Stimulated activated naive CD8-positive, alpha-beta T cell treated with anti-CD3 and anti-CD28 coated beads, Interleukin-15, Interleukin-2, amounts not matched to agents 100 U/mL and 50 U/mL, for 24 hours (primary cell): Measurements from ENCODE around the gene WDR18.

Experiments used
- ATAC-seq: fragments of 150-1000 bp; cut with Tn5 transposase; one replicate; pipeline ENCODE4 v1.10.0; 2021
- DNase-seq: peaks from one replicate; pipeline ENCODE4 v3.0.0; 2021

WDR18 gene

DNA sequence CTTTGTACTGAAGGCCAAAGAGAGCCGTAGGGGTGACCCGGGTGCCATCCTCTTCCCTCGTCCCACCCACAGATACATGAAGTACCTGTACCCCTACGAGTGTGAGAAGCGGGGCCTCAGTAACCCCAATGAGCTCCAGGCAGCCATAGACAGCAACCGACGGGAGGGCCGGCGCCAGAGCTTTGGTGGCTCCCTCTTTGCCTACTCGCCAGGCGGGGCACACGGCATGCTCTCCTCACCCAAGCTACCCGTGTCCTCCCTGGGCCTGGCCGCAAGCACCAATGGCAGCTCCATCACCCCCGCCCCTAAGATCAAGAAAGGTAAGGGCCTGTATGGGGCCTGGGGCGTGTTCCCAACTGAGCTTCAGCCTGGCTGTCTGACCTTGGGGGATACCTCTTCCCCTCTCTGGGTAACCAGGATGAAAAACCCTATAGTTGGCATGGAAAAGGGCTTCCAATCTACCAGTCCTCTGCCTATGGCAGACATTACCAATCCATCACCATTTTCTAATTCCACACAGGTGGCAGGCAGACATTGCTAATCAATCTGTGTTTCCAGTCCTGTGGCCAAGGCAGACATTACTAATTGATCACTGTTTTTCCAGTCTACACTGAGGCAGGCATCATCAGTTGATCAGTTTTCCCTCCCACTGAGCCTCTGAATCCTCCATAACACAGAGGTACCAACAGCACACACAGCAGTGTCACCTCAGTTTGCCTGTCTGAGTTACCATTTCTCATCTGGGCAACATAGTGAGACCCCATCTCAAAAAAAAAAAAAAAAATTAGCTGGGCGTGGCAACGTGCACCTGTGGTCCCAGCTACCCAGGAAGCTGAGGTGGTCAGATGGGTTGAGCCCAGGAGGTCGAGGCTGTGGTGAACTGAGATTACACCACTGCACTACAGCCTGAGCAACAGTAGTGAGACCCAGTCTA, 19.1 kb upstream of the WDR18 start:
- no peak for DNase-seq

DNA sequence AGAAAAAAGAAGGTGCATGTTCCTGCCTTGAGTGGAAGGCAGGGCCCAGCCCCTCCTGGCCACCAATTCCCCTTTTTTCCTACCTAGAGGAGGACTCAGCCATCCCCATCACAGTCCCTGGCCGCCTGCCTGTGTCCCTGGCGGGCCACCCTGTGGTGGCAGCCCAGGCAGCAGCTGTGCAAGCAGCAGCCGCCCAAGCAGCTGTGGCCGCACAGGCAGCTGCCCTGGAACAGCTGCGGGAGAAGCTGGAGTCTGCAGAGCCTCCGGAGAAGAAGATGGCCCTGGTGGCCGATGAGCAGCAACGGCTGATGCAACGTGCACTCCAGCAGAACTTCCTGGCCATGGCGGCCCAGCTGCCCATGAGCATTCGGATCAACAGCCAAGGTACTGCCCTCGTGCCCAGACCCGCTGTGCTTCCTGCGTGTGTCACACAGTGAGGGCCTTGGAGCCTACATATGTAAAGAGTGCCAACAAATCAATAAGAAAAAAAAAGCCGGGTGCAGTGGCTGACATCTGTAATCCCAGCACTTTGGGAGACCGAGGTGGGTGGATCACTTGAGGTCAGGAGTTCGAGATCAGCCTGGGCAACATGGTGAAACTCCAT, 17.6 kb upstream of the WDR18 start:
- ATAC-seq (no peak), DNase-seq (no peak)

More for the DNA sequence above, 19.1 kb upstream of the WDR18 start:
- ATAC-seq: no peak

DNA sequence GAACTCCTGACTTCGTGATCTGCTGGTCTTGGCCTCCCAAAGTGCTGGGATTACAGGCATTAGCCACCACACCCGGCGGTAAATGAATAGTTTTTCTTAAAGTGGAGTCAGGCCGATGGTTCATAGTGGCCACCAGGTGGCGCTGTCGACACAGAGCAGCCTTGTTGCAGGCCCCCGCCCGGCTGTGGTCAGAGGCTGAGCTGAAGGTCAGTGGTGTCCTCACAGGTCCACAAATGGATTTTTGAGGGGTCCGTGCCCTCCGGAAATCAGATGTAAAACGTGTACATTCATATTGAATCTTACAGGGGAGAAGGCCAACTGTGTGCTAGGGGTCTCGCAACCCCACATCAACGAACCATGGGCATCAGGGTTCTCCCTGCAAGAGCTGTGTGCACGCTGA, 13.4 kb upstream of the WDR18 start:
- DNase-seq: no peak
- no peak for ATAC-seq

DNA sequence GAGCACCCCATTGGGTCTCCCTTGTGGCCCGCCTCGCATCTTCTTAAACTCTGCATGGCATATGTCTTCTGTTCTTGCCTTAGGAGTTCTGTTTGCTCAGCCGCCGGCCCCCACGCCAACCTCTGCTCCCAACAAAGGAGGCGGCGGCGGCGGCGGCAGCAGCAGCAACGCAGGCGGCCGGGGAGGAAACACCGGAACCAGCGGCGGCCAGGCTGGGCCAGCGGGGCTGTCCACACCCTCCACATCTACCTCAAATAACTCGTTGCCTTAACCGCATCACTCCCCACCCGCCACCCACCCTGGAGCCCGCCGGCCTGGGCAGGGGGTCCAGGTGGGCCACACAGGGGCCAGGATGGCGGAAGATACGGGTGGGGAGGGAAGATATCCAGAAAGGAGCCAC, 12.3 kb upstream of the WDR18 start:
- no peak for ATAC-seq

DNA sequence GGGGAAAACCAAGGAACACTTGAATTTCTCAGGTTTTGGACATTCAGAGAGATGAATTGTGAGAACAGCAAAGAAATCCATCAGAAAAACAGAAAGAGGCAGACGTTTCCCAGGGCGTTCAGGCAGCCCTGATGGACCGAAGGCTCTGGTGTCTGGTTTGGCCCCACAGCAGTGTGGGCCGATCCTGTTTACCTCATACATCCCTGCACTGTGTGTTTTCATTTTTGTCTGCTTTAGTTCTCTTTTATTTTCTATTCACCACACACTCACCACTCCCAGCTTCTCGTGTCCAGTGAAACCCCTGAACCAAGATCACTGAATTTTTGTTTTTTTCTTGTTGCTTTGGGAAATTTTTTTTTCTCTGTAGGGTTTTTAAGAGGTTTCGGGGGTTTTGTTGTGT, 11.9 kb upstream of the WDR18 start:
- no peak for ATAC-seq

More for the DNA sequence above, 12.3 kb upstream of the WDR18 start:
- no peak for DNase-seq

DNA sequence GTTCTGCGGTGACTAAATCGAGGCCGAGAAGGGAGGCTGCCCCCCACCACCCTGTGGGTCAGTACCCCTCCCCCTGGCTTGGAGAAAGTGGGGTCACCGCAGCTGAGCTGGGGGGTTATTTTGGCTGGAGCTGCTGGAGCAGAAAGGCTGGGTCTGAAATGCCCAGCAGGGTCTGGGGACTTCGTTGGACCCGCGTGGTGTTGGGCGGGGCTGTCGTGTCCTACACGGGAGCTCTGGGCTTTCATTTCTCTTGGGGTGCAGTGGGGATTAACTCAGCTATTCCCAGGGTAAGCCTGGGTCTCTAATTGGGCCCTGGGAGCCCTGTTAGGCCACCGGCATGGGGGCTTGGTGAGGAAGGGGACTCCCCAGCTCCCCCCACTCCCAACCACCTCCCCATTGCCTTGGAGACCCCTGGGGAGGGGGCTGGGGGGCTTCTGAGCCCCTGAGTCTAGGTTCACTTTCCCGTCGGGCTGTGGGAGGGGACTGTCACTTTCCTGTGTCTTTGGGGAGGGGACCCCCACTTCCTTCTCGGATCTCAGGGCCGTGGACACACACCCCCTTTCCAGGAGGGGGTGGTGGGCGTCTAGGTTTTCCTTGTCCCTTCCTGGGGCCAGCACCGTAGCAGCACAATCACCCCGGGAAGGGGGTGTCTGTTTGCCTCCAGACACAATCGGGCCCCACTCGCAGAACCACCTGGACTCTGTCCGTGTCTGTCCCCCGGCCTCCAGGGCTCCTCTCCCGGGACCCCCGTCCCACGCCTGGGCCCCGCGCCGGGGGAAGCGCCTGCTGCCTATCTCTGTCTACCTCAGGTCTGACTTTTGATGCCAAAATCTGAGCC, 10.2 kb upstream of the WDR18 start:
- DNase-seq (no peak), ATAC-seq (no peak)

More for the DNA sequence above, 11.9 kb upstream of the WDR18 start:
- DNase-seq: no peak

DNA sequence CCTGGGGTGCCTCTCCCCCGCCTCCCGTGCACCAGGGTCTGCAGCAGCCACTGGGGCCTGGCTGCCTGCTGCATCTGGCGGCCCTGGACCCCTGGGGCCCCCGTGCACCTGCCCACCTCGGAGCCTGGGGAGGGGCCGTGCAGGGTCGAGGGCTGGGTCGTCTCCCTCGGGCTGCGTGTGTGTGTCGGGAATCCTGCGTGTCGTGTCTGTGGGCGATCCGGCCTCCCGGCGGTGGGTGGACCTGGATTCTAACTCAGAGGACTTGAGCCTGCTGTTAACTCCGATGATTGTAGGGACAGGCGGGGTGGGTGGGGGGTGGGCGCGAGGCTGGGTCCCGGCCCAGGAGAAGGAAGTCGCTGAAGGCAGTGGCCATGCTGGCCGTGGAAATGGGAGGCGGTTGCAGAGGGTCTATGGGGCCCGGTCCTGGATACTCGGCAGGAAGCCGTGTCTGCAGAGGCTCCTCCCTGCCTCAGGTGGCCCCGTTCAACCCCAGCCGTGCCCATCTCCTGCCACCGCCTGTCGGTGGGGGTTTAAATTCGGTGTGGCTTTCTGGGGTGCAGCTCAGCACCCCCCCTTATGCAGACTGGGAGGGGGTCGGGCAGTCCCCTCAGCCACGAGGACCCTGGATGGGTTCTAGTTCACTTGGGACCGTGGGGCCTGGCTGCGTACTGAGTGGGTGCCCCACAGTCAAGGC, 9.4 kb upstream of the WDR18 start:
- ATAC-seq (no peak), DNase-seq (no peak)

DNA sequence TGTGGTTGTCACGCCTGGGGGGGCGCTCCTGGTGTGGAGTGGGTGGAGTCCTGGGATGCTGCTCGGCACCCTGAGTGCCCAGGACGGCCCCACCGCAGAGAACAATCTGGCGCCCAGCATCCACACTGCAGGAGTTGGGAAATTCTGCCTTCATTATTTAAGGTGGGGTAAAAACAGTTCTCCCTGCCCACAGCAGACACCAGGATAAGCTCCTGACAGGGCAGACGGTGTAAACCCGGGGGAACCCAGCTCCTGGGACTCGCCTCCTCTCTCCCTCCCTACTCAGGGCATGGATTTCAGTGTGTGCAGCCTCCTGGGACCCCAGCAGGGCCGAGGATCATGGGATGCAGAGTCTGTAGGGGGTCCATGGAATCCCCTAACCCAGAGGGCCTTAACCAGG, 7.7 kb upstream of the WDR18 start:
- ATAC-seq (no peak), DNase-seq (no peak)

DNA sequence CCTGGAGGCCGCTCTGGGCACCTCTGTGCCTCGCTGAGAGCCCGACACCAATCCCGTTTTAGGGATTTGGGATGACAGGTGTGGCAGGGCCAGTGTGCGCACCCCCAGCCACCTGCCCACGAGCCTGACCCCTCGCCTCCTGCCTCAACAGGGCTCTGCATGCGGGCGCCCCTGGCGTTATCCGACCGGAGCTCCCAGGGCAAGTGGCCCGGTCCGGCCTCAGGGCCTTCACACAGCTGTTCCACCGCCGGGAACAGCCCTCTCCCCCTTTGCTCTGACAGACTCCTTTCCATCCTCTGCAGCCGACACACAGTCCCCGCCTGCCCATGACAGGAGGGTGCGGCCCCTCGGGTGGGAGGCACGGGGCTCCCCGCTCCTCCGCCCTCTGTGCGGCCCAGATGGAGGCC, 7.1 kb upstream of the WDR18 start:
- DNase-seq: no peak
- ATAC-seq: no peak

DNA sequence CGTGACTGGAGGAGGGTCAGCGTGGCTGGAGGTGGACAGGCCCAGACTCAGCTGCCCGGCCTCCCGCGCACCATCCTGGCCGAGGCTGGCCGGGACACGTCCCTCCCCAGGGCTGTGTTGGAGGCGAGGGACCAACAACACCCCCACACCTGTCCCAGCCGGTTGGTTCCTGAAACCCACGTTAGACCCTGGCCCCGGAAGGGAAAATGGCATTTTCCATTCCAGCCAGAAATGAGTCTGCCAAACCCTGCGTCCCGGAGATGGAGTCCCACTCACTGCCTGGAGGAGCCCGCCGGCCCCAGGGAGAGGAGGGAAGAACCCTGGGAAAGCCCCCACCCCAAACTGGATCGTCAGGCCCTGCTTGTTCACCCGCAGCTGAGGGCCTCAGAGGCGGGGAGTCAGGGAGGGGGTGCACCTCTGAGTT, 4.8 kb upstream of the WDR18 start:
- DNase-seq (no peak), ATAC-seq (no peak)

DNA sequence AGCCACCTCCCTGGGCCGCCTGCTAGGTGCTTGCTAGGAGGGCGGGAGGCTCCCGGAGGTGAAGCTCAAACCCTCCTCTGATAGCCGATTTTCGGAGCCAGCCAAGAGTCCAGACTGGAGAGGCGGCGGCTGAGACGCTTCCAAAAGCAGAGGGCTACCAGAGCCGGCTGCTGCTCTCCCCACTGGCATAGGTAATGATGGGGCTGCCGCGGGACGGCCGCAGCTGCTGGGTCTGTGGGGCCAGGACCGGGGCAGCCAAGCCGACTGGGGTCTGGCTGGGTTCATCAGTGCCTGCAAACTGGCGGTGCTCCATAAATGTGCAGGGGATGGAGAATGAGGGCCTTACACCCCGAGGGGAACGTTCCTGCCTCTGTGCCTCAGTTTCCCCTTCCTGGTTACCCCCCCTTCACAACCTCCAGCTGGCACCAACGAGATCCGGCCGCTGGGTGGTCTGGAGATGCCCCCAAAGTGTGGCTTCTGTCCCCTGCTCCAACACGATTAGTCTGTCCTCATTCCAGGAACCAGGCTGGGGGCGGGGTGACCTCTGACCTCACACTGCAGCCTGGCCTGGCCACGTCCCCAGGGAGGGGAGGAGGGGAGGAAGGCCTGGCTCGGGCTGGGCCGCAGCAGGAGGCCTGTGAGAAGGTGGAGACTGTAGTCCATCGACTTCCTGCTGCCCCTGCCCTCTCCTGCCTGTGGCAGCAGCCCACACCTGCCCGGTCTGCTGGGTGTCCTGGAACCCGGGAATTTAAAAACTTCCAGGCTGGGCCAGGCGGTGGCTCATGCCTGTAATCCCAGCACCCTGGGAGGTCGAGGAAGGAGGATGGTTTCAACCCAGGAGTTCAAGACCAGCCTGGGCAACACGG, 3.8 kb upstream of the WDR18 start:
- no peak for ATAC-seq
- DNase-seq: no peak

DNA sequence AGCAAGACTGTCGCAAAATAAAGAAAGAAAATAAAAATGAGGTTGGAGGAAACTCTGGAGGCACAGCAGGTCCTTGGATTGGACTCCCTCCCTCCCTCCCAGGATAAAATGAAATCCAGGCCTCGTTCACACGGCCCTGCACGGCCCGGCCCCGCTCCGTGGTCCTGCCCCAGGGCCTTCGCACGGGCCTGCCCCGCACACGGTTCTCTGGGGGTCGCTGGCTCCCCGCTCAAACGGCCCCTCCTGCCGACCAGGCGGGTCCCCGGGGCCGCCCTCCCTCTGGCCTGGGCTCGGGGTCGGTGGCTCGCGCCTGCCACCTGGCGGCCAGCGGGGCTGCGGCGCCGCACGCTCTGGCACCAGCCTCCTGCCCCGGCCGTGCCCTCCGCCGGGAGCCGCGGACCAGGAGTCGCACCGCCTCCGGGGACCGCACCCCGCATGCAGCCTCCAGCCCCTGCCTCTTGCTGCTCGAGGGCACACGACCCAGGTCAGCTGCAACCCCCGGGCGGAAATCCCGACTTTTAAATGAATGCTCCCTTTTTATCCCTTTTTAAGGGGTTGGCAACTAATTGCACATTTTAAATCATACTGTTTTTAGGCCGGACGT, 1.5 kb upstream of the WDR18 start:
- peak; percentile 84 for ATAC-seq
- DNase-seq: peak; percentile 89

DNA sequence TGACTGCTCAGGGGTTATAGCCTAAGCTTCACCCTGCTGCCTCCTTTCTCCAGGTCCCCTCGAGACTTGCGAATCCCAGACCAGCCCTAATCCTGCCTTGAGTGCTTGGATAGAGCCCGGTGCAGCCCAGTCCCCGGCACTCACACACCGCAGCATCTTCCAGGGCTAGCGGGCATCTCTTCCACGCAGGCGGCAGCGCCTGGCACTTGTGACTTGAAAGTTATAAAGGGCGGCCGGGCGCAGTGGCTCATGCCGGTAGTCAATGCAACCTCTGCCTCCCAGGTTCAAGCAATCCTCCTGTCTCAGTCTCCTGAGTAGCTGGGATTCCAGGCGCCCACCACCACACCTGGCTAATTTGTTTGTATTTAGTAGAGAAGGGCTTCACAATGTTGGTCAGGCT, 1.9 kb downstream of the WDR18 start:
- no peak for DNase-seq
- no peak for ATAC-seq

DNA sequence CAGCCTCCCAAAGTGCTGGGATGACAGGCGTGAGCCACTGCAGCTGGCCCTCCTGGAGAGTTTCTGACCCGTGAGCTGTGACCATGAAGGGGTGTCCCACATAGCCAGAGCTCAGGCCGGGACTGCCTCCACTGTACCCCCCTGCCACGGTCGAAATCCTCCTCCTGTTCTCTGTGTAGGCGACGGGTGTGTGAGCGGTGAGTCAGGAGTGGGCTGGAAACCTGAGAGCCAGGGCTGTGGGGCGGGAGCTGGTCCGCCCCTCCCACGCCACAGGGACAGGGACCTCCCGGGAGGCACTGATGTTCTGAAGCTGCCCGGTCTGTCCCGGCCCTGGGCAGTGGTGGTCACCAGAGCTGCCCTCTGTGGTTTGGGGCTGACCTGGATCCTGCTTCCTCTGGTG, 3.9 kb downstream of the WDR18 start:
- ATAC-seq (no peak), DNase-seq (no peak)

DNA sequence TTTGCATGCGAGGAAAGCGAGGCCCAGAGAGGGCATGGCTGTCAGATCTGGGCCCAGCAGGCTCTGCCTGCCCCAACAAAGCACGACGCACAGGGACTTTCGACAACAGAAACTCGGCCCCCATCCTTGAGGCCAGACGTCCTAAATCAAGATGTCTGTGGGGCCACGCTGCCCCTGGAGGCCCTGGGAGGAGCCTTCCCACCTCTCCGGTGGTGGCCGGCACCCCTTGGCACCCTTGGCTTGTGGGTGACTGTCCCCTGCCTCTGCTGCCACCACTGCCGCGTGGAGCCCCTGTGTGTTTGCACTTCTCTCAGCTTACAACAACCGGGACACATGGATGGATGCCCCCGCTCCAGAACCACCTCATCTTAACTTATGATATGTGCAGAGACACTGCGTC, 4.4 kb downstream of the WDR18 start:
- no peak for ATAC-seq
- no peak for DNase-seq

DNA sequence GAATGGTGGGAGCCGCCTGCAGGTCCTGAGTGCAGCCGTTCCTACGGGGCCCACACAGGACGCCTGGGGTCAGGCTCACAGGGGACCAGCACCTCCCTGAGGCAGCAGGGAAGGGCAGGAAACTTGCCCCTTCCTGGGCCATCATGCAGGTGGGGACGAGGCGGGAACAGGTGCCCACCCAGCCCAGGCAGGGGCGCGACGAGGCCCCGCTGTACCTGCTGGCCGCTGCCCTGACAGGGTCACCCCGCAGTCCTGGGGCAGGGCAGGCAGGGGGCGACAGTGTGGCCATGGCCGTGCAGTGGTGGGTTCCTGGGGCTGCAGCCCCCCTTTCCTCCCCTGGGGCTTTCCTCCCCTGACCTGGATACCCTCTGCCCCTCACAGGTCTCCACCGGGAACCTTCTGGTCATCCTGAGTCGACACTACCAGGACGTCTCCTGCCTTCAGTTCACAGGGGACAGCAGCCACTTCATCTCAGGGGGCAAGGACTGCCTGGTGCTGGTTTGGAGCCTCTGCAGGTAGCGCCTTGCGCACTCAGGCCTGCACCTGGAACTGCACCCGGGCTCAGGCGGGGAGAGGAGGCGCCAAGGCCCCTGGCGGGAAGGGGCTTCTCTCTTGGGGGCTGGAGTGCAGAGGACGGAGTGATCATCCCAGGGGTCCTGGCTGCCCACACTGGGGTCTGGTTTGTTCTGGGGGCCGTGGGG, 5.4 kb downstream of the WDR18 start:
- DNase-seq (no peak), ATAC-seq (no peak)

DNA sequence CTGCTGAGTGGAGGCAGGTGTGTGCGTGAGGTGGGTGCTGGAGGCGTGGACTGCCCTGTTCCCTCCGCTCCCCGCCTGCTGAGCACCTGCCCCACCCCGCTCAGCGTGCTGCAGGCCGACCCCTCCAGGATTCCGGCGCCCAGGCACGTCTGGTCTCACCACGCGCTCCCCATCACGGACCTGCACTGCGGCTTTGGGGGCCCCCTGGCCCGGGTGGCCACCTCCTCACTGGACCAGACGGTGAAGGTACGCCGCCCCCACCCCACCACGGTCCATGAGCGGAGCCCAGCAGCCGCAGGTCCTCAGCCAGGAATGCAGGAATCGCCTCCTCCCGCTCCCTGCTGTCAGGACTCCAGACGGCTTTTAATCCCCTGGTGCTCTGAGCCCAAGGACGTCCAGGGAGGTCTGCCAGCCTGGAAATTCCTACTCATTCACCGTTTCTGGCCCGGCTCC, 6.0 kb downstream of the WDR18 start:
- ATAC-seq: no peak
- DNase-seq: no peak

DNA sequence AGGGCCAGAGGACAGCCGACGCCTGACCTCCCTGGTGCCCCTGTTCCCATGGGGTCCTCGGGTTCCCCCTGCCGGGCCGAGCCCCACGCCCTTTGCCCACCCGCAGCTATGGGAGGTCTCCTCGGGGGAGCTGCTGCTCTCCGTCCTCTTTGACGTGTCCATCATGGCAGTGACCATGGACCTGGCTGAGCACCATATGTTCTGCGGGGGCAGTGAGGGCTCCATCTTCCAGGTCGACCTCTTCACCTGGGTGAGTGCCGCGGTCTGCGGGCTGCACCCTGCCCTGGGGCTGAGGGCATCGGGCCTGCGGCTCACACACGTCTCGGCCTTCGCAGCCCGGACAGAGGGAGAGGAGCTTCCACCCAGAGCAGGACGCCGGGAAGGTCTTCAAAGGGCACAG, 6.6 kb downstream of the WDR18 start:
- DNase-seq (no peak), ATAC-seq (no peak)

DNA sequence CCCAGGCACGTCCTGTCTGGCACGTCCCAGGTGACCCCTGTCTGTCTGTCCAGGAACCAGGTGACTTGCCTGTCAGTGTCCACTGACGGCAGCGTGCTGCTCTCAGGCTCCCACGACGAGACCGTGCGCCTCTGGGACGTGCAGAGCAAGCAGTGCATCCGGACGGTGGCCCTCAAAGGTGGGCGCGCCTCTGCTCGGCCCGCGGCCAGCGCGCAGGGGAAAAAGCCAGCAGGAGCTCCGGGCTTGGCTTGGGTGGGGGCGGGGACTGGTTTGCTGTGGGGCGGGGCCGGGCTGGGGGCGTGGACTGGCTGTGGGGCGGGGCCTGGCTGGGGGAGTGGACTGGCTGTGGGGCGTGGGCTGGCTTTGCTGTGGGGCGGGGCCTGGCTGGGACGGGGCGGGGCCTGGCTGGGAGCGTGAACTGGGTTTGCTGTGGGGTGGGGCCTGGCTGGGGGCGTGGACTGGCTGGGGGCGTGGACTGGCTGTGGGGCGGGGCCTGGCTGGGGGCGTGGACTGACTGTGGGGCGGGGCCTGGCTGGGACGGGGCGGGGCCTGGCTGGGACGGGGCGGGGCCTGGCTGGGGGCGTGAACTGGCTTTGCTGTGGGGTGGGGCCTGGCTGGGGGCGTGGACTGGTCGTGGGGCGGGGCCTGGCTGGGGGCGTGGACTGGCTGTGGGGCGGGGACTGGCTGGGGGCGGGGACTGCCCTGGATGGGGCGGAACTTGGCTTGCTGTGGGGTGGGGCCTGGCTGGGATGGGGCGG, 7.2 kb downstream of the WDR18 start:
- peak; percentile 42 for ATAC-seq
- peak; percentile 81 for DNase-seq
